Germinal center (tissue), 1 donor: ENCODE data around the gene ASGR1.
"Not testable (repeated sequence)": the region's sequence is repeated elsewhere in the genome, so short reads cannot be mapped to it uniquely, and the experiment has no call there.

ENCODE experiments used
- DNase-seq: peaks from one replicate; pipeline ENCODE4 v3.0.0; 2012; ENCODE audit warnings: mixed read lengths, low spot score

Gene ASGR1

DNA sequence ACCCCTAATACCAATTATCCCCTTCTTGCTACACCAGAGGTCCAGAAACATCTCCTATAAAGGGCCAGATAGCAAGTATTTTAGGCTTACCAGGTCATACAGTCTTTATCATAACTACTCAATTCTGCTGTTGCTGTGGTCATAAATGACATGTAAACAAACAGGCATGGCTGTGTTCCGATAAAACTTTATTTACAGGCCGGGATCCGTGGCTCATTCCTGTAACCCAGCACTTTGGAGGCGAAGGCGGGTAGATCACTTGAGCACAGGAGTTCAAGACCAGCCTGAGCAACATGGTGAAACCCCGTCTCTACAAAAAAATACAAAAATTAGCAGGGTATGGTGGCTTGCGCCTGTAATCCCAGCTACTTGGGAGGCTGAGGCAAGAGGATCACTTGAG lies 12.3 kb downstream of the ASGR1 start:
- DNase-seq, result no peak

DNA sequence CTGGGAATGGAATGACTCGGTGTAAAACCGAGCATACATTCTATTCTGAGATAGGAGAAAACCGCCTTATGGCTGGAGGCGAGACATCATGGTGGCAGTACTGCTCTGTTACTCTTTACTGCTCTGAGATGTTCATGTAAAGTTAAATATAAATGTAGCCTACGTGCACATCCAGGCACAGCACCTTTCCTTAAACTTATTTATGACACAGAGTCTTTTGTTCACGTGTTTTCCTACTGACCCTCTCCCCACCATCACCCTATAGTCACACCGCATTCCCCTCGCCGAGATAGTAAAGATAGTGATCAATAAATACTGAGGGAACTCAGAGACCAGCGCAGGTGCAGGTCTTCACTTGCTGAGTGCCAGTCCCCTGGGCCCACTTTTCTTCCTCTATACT lies 19.6 kb downstream of the ASGR1 start:
- DNase-seq, result not testable (repeated sequence)

DNA sequence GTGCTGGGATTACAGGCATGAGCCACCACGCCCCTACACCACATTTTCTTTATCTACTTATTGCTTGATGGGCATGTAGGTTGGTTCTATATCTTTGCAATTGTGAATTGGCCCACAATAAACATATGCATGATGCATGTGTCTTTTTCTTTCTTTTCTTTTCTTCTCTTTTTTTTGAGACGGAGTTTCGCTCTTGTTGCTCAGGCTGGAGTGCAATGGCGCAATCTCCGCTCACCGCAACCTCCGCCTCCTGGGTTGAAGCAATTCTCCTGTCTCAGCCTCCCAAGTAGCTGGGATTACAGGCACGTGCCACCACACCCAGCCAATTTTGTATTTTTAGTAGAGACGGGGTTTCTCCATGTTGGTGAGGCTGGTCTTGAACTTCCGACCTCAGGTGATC lies 20.7 kb downstream of the ASGR1 start:
- not testable (repeated sequence) for DNase-seq

DNA sequence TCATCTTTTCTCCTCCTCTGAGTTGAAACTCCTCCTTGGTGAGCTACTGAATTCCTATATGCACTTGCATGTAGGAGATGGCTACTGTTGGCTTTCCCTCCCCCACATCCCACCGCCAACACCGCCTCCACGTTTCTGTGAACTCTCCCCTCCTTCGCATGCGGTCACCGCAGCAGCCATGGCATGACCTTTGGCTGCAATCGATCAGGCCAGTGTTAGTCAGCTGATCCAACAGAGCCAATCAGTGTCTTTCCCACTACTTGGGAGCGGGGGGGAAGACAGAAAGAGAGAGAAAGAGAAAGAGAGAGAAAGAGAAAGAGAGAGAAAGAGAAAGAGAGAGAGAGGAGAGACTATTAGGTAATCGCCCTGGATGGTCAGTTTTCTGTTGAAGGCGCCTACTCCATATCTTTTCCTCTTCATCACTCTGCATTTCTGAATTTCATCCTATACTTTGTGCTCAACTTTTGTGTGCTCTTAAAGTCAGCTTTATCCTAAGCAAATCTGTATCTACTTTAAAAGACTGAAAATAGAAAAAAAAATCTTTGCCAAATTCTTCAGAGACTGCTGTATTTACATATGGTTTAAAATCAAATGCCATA lies 22.7 kb downstream of the ASGR1 start:
- no peak for DNase-seq

DNA sequence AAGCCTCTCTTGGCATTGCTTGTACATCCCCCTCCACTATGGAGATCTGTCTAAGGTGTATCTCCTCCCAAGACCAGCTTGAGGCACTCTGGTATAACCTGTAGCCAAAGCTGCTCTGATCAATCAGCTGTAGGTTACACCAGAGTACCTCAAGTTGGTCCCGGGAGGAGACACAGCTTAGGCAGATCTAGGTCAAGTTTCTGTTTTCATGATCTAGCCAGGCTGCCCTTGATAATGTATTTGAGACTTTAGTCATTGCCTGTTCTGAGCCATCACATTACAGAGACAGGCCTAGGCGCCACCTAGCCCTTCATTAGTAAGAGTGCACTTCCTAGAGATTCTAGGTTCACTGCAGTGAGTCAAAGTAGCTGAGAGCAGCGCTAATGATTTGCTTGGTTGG lies 31.4 kb downstream of the ASGR1 start:
- no peak for DNase-seq

DNA sequence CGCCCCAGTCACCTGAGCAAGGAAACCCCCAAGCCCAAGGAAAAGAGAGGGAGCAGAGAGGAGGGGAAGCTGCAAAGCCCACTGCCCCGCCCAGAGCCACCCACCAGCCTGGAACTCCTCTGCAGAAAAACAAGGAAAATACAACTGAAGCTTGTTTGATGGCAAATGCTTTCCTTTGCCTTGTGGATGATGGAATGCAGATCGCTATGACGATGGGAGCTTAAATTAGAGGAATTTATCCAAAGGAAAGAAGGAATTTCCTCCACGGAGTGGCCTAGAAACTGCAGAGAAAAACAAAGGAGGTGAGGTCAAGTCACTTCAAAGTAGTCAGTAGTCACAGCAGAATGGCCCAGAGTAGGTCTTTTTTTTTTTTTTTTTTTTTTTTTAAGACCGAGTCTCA lies 33.1 kb downstream of the ASGR1 start:
- no peak for DNase-seq

DNA sequence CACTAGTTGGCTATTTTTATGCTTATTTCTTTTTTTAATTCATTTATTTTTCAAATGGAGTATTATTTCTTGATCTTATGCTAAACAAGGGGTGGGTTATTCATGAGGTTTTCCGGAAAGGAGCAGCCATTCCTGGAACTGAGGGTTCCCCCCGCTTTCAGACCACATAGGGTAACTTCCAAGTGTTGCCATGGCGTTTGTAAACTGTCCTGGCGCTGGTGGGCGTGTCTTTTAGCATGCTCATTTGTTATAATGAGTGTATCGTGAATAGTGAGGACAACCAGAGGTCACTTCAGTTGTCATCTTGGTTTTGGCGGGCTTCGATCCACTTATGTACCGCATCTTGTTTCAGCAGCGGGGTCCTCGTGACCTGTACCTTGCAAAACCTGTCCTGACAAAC lies 35.0 kb downstream of the ASGR1 start:
- DNase-seq, result no peak

DNA sequence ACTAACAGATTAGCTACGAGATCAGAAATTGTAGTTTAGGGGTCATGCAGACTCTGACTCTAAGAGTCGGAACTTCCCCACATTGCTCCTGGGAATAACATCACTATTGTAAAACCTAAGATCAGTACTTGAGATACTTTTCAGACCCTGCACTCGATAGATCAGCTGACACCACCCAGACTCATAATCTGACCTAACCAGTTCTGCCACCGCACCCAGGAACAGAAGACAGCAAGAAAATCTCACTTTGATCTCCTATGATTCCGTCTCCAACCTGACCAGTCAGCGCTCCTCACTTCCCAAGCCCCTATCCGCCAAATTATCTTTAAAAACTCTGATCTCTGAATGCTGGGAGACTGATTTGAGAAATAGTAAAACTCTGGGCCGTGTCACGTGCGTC lies 37.3 kb downstream of the ASGR1 start:
- no peak for DNase-seq

DNA sequence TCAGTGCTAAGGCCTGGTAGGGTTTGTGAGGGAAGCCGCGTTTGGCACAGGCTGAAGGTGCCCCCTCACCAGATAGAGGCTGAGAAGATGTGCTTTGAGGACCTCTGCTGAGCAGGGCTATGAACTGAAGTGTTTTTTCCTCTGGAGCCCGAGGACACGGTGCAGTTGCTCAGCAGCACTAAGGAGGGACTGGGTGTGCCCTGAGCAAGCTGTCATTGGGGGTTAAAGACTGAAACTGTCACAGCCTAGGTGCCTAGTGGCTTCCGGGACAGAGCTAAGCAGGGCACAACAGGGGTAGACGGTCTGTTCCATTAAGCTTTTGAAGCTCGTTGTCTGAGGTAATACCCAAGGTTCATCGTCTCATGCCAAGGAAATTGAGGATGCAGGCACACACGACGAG lies 39.8 kb downstream of the ASGR1 start:
- no peak for DNase-seq

DNA sequence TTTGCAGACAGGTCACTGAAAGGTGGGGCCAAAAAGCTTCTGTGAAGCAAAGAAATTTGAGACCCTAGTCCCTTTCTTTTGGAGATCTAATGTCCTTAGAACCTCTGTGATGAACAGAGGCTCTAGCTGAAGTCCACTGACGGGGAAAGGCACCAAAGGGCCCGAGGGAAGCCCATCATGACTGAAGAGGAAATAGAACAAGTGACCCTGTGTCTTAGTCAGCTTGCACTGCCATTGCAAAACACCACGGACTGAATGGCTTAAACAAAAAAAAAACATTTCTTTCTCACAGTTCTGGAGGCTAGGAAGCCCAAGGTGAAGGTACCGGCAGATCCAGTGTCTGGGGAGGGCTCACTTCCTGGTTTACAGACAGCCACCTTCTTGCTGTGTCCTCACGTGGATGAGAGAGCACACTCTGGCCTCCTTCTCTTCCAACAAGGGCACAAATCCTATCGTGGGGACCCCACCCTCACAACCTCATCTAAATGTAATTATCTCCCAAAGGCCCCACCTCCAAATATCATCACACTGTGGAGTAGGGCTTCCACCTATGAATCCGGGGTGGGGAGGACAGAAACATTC lies 40.3 kb downstream of the ASGR1 start:
- DNase-seq, result no peak

DNA sequence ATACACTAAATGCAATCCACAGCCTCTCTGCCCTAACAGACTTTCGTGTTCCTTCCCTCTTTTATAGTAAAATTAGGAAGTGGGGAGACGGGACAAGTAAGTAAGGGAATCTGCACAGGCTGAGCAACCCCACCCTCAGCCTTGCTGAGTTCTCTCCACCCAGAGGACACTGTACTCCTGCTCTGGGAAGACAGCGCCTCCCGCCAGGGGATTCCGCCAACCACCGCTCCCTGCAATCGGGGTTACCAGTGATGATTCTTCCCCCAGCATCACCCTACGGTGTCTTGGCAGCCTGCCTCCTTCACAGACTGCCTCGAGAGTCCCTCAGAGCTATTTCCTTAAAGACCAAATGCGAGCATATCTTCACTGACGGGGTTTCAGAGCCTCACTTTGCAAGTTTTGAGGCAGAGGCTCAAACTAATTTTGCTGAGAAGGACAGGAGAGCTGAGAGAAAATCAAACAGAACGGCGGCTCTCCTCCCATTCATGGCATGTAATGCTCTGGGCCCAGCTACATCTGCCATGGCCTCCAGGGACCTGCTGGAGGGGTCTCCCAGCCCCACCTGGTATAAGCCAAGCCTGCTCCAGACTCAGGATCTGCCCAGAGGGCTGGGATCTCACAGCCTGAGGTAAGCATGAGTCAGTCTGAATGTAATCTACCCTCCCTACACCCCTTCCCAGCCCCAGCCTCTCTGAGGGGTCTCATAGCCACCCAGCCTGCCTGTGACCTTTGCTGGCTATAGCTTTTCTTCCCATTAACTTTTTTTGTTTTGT lies 41.8 kb downstream of the ASGR1 start:
- no peak for DNase-seq

DNA sequence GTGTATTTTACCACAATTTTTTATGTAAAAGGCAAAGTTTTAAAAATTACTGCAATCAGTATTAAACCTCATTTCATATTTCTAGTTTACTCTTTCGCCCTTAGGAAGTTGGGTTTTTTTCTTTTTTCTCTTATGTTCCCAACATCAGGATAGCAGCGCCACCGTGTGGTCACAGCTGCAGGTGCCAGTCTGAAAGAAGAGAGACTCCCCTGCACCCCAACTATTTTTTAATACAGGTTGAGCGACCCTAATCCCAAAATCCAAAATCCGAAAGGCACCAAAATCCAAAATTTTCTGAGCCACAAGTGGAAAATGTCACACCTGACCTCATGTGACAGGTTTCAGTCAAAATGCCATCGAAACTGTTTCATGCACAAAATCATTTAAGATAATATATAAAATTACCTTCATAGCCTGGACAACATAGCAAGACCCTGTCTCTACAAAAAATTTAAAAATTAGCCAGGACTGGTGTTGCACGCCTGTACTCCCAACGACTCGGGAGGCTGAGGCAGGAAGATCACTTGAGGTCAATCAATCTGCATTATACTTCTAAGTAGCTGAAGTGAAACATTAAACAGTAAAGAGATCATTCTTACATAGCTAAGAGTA lies 42.8 kb downstream of the ASGR1 start:
- DNase-seq, result peak; percentile 67

DNA sequence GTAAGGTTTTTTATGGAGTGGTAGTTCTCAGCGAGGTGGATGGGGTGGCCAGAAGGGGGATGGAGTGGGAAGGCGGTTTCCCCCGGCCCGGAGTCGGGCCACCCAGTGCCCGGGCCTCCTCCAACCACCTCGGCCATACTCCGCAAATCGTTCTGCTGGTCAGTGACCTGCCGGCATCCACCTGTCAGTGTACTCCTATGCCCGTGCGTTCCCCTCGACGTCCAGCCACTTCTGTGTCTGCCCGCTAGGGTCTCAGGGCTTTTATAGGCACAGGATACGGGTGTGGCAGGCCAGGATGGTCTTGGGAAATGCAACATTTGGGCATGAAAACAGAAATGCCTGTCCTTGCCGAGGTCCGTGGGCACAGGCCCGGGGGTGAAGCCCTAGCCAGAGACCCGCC lies 45.3 kb downstream of the ASGR1 start:
- no peak for DNase-seq

DNA sequence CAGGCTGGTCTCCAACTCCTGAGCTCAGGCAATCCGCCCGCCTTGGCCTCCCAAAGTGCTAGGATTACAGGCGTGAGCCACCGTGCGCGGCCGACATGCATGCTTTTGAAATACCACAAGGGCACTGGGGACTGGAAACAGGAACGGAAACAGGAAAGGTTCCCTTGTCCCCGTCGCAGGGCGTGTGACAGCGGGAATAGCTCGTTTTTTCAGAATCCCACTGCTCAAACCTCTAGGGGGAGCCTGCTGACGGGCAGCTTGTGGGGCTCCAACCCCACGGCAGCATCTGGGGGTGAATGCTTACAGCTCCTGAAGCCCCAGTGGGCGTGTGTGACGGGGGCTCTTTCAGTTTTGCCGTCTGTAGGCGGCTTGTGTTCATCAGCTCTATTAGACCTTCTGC lies 45.7 kb downstream of the ASGR1 start:
- DNase-seq, result peak; percentile 56

DNA sequence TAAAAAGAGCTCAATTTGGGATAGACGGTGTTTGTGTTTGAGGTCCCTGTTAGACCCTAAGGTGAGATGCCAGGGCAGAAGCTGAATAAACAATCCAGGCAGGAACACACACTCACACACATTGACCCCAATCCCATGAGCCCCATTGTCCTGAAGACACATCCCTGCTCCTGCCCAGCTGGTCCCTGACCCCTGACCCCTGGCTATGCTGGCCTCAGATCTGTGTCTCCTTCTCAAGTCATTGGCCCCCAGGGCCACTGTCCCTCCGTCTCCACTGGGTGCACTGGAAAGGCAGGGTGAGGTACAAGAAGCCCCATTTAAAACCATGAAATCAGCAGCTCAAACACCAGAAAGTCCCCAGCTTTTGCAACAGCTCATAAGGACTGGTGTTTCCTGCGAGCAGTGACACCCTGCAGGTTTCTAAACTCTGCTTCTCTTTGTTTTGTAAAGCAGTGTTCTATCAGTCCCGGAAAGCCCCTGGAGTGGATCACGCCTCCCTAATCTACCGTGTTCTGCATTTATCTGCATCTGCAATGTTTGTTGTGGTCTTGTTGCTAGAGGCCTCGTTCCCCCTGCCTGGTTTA lies 46.6 kb downstream of the ASGR1 start:
- DNase-seq, result peak; percentile 65

DNA sequence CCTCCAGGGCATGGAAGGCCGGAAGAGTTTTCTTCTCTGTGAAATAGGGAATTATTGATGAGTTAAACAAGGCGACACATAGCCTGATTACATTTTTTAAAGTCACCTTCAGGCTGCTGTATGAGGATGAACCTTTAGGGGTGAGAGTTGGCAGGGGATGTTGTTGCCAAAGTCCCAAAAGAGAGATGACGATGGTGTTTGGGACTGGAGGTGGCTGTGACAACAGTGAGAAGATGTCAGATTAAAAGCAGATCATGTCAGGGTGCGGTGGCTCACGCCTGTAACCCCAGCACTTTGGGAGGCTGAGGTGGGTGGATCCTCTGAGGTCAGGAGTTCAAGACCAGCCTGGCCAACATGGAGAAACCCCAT lies 47.8 kb downstream of the ASGR1 start:
- DNase-seq, result no peak

DNA sequence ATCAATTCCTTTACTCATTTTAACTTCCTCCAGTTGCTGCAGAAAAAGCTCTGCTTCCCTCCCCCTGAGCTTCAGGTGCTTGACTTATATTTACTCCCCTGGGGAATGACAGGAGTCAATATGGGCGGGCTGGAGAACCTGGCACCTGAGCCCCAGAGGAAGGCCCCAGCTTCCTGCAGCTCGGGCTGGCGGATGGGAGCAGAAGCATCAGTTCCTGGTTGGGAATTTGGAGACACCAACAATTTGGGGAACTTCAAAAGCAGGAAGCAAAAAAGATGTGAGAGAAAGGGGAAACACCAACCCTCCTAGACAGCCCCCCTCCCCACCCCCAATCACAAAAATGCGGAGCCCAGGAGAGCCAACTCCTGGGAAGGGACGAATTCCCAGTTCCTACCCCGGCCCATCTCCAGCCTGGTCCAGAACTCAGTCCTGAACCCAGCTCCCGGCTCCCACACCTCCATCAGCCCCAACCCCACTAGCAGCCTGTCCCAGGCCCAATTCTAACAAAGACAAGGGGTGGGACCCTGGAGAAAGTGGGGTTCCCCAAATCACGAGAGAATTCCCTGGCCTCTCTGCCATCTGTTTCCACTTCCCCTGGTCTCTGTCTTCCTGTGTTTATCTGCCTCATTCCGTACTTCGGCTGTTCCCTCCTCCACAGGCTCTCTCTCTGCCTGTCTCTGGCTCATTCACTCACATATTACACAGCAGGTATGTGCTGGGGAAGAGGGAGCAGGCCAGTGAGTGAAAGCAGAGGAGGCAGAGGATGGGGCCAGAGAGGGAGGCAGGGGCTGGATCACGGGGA lies 48.3 kb downstream of the ASGR1 start:
- DNase-seq, result no peak

DNA sequence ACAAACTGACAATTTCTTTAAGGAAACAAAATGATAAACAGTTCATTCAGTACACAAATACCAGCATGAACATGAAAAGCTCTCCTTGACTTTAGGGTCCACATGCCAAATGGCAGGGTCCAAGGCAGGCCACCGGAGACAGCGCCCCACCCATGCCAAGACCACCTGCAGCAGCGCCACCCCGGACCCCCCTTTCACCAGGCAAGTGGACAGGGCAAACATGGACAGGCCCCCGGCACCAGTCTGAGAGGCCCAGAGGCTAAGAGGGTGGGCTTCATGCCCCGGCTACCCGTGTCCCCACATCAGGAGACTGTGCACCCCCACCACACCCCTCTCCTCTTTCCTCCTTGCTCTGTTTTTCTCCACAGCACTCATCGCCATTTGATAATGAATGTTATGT lies 49.9 kb downstream of the ASGR1 start:
- no peak for DNase-seq

DNA sequence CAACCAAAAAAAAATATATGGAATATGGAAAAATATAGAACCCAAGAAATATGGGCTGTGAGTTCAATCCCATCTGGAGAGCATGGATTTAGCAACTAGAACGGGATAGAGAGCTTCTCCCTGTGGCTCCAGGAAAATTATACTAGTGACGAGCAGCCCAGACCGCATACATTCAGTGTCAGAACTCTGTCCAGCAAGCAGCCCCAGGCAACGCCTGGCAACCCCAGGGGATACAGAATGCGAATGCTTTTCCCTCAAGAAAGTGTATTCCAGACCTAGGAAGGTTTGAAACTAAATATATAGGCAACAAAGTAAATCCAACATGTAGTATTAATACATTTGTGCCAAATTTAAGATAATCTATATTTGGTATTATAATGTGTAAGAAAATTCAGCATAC lies 51.0 kb downstream of the ASGR1 start:
- no peak for DNase-seq

DNA sequence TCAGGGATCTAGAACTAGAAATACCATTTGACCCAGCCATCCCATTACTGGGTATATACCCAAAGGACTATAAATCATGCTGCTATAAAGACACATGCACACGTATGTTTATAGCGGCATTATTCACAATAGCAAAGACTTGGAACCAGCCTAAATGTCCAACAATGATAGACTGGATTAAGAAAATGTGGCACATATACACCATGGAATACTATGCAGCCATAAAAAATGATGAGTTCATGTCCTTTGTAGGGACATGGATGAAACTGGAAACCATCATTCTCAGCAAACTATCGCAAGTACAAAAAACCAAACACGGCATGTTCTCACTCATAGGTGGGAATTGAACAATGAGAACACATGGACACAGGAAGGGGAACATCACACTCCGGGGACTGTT lies 51.7 kb downstream of the ASGR1 start:
- not testable (repeated sequence) for DNase-seq

DNA sequence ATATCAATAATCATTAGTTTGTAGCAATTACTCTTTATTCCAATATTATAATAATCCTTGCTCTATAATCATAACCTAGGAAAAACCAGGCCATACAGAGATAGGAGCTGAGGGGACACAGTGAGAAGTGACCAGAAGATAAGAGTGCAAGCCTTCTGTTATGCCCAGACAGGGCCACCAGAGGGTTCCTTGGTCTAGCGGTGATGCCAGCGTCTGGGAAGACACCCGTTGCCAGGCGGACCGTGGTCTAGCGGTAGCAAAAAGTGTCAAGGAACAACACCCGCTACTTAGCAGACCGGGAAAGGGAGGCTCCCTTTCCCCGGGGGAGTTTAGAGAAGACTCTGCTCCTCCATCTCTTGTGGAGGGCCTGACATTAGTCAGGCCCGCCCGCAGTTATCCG lies 52.8 kb downstream of the ASGR1 start:
- DNase-seq, result not testable (repeated sequence)

DNA sequence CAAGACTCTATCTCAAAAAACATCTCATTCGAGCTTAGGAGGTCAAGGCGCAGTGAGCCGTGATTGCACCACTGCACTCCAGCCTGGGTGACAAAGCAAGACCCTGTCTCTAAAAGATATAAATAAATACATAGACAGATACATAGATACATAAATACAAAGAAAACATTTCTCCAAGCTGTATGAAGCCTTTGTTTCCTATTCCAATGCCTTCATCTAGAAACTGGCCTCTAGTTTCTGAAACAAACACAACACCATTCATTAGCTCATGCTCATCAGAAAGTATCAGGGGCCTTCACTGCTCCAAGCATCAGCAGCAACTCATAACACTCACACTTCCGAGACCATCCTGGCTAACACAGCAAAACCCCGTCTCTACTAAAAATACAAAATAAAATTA lies 54.2 kb downstream of the ASGR1 start:
- DNase-seq, result no peak
